HCT116 (cell line): Measurements from ENCODE around the gene KLHL25. TPM values are rescaled to one million over a fixed set of nuclear protein-coding genes. Genes with fewer than 3 reads are reported as not detected.

ENCODE experiments used
- ATAC-seq: fragments of 200-7000 bp; cut with Tn5 transposase; 2 replicates; pipeline ENCODE4 v1.9.1; 2020; ENCODE audit warnings: mild to moderate bottlenecking, moderate library complexity
- BruUV-seq: library from RNA; stranded (reverse); fragments of 400-500 nt; replicated peaks from 2 replicates; lab custom pipeline; 2021; lab: Mats Ljungman, UMichigan
- CTCF ChIA-PET: fragments of 300-600 bp; sonication (Branson Sonifier 250); formaldehyde crosslinking; loops from one replicate; lab custom pipeline; 2021; ENCODE audit warnings: antibody characterized with exemption; lab: Charles Lee
- POLR2A ChIA-PET: fragments of 300-600, 350-600 bp; sonication (Branson Sonifier 250); formaldehyde crosslinking; loops from one replicate; lab custom pipeline; 2021; ENCODE audit warnings: antibody characterized with exemption; lab: Charles Lee
- RAD21 ChIA-PET, 2 experiments: fragments of 300-600 bp; sonication (Branson Sonifier 250); formaldehyde crosslinking; loops; one replicate each; lab custom pipeline; 2023; ENCODE audit warnings: low total read pairs in 2 of 2; ENCODE audit not compliant: uncharacterized antibody in 2 of 2, unreplicated experiment in 2 of 2, low non-redundant PET in 1 of 2; lab: Charles Lee
- DNase-seq: peaks from one replicate; pipeline ENCODE4 v3.0.0-alpha.2; 2010; ENCODE audit warnings: low read depth, low spot score
- H2AFZ ChIP-seq: fragments of 200-600 bp; shearing (Covaris generic), sonication (generic); 2 replicates; pipeline ENCODE4 v1.6.1; 2017; ENCODE audit warnings: low read depth, mixed run types, mixed read lengths, antibody characterized with exemption, low read length; ENCODE audit not compliant: poor library complexity, severe bottlenecking
- H3K27ac ChIP-seq: 2 replicates; pipeline ENCODE4 v1.5.1; 2012; ENCODE audit warnings: low read depth, low read length
- H3K27me3 ChIP-seq: fragments of 200-600 bp; sonication (generic); 2 replicates; pipeline ENCODE4 v1.6.1; 2016; ENCODE audit warnings: mixed run types, low read length, mixed read lengths; ENCODE audit not compliant: insufficient read depth
- H3K36me3 ChIP-seq, 2 experiments: fragments of 200-500 bp in 1 of 2; fragments of 200-600 bp in 1 of 2; sonication (Bioruptor generic) in 1 of 2; sonication (generic) in 1 of 2; 2 replicates each; pipeline versions ENCODE4 v1.5.1 to v1.6.1; 2014 to 2016; ENCODE audit warnings: low read length in 2 of 2, inconsistent platforms in 1 of 2, mixed read lengths in 1 of 2, mixed run types in 1 of 2; ENCODE audit not compliant: insufficient read depth in 2 of 2, control insufficient read depth in 1 of 2
- H3K4me1 ChIP-seq, 2 experiments: fragments of 200-600 bp in 1 of 2; sonication (generic) in 1 of 2; 2 replicates each; pipeline versions ENCODE4 v1.5.1 to v1.6.1; 2012 to 2017; ENCODE audit warnings: low read length in 2 of 2, inconsistent platforms in 1 of 2, mild to moderate bottlenecking in 1 of 2, mixed read lengths in 1 of 2, mixed run types in 1 of 2, moderate library complexity in 1 of 2; ENCODE audit not compliant: insufficient read depth in 2 of 2, control insufficient read depth in 1 of 2
- H3K4me2 ChIP-seq: fragments of 200-600 bp; sonication (generic); 2 replicates; pipeline ENCODE4 v1.6.1; 2017; ENCODE audit warnings: mixed run types, low read length, mixed read lengths
- H3K4me3 ChIP-seq, 2 experiments: fragments of 200-600 bp in 1 of 2; sonication (generic) in 1 of 2; replicated peaks in 1 of 2; 2 replicates each; pipeline ENCODE4 v1.5.1; 2011 to 2016; ENCODE audit warnings: low read length in 2 of 2, control low read depth in 1 of 2, low read depth in 1 of 2, mild to moderate bottlenecking in 1 of 2, mixed read lengths in 1 of 2, mixed run types in 1 of 2
- H3K79me2 ChIP-seq: fragments of 200-600 bp; sonication (generic); 2 replicates; pipeline ENCODE4 v1.6.1; 2017; ENCODE audit warnings: mild to moderate bottlenecking, mixed run types, low read length, moderate library complexity, mixed read lengths; ENCODE audit not compliant: insufficient read depth
- H3K9ac ChIP-seq: fragments of 200-600 bp; sonication (generic); 2 replicates; pipeline ENCODE4 v1.6.1; 2016; ENCODE audit warnings: low read length, mixed read lengths
- H3K9me2 ChIP-seq: fragments of 200-600 bp; sonication (generic), shearing (Covaris generic); 2 replicates; pipeline ENCODE4 v1.6.1; 2017; ENCODE audit warnings: mixed run types, mild to moderate bottlenecking, moderate library complexity; ENCODE audit not compliant: insufficient read depth
- H3K9me3 ChIP-seq, 2 experiments: fragments of 200-500 bp in 1 of 2; fragments of 200-600 bp in 1 of 2; sonication (Bioruptor generic) in 1 of 2; sonication (generic) in 1 of 2; 2 replicates each; pipeline ENCODE4 v1.6.1; 2014 to 2017; ENCODE audit warnings: low read length in 2 of 2, mixed read lengths in 2 of 2, inconsistent platforms in 1 of 2, low read depth in 1 of 2, mild to moderate bottlenecking in 1 of 2, mixed run types in 1 of 2, moderate library complexity in 1 of 2; ENCODE audit not compliant: control insufficient read depth in 1 of 2, insufficient read depth in 1 of 2
- H4K20me1 ChIP-seq: fragments of 200-600 bp; sonication (generic), shearing (Covaris generic); 2 replicates; pipeline ENCODE4 v1.6.1; 2017; ENCODE audit warnings: mixed run types, mild to moderate bottlenecking, moderate library complexity; ENCODE audit not compliant: insufficient read depth
- CBX3 ChIP-seq: IDR thresholded peaks from 2 replicates; pipeline ENCODE4 v1.6.1; 2012; ENCODE audit warnings: low read depth
- EZH2phosphoT487 ChIP-seq: fragments of 200-600 bp; IDR thresholded peaks from 2 replicates; pipeline ENCODE4 v1.6.1; 2018; ENCODE audit warnings: antibody characterized with exemption, borderline replicate concordance
- JUND ChIP-seq: IDR thresholded peaks from 2 replicates; pipeline ENCODE4 v1.6.1; 2012
- REST ChIP-seq: IDR thresholded peaks from 2 replicates; pipeline ENCODE4 v1.6.1; 2012; ENCODE audit warnings: low read depth
- TCF7L2 ChIP-seq: IDR thresholded peaks from 2 replicates; pipeline ENCODE4 v1.7.0; 2011; ENCODE audit warnings: borderline replicate concordance, inconsistent platforms; ENCODE audit not compliant: insufficient read depth, insufficient read length; ENCODE audit errors: extremely low read depth
- ZFX ChIP-seq: fragments of 450-650 bp; IDR thresholded peaks from 2 replicates; pipeline ENCODE4 v1.6.1; 2017
- ZNF274 ChIP-seq: fragments of 200-500 bp; sonication (Bioruptor generic); IDR thresholded peaks from 2 replicates; pipeline ENCODE4 v1.6.1; 2014; ENCODE audit warnings: mild to moderate bottlenecking, low read depth, low read length, inconsistent platforms
- intact Hi-C: fragments of 100-400 bp; cut with micrococcal nuclease; formaldehyde crosslinking; loops from 2 replicates; pipeline ENCODE4 v1.10.0; 2022
- total RNA-seq: library from RNA; stranded (reverse); gene quantifications from one replicate; pipeline ENCODE4 v1.2.1, GENCODE V29; 2021; ENCODE audit not compliant: unreplicated experiment

The KLHL25 gene
- total RNA-seq, 1 experiment from 2014 or later: 5.3 TPM

GRCh38 chr15:85748729-85749128, 46.0 kb downstream of the KLHL25 start:
- no peaks in the 10 kb centered on the region for H3K9me3 ChIP-seq
- TF ChIP-seq ZNF274 (no peak), EZH2phosphoT487 (no peak), TCF7L2 (no peak), ZFX (no peak), REST (no peak)
- TF ChIP-seq, all 23 proteins: peak for 0
- no peak overlapping the region for H3K9ac ChIP-seq
- H3K36me3 ChIP-seq: peaks cover 0 to 17% of the 10 kb centered on the region in 2 experiments; a peak in 2 of 4 replicates
- ChIA-PET RAD21 (no interaction called here), CTCF (no interaction called here), POLR2A (no interaction called here)
- no peaks in the 10 kb centered on the region for H4K20me1 ChIP-seq
- H3K27me3 ChIP-seq: no peaks in the 10 kb centered on the region
- H3K9me2 ChIP-seq: no peaks in the 10 kb centered on the region
- H3K4me1 ChIP-seq: no peaks in the 10 kb centered on the region
- DNase-seq (no peak), ATAC-seq (no peak)
- no peak overlapping the region for H3K4me2 ChIP-seq
- H3K27ac ChIP-seq: no peak overlapping the region
- intact Hi-C loops: no loop called here
- H3K79me2 ChIP-seq: no peaks in the 10 kb centered on the region
- no peak overlapping the region for H3K4me3 ChIP-seq
- H2AFZ ChIP-seq: no peak overlapping the region
- BruUV-seq: no TSS peak

GRCh38 chr15:85748176-85748575, 46.5 kb downstream of the KLHL25 start:
- no peak for TF ChIP-seq JUND
- TF ChIP-seq EZH2phosphoT487: no peak
- no peak for TF ChIP-seq CBX3
- intact Hi-C loops: no loop called here
- Histone ChIP-seq H3K79me2 (no peaks in the 10 kb centered on the region), H3K9me3 (no peaks in the 10 kb centered on the region), H3K9me2 (no peaks in the 10 kb centered on the region), H4K20me1 (no peaks in the 10 kb centered on the region), H3K4me3 (no peak overlapping the region), H3K9ac (no peak overlapping the region), H3K4me2 (no peak overlapping the region), H3K36me3 (peaks cover 0 to 17% of the 10 kb centered on the region in 2 experiments; a peak in 2 of 4 replicates), H3K4me1 (no peaks in the 10 kb centered on the region), H3K27me3 (no peaks in the 10 kb centered on the region), H2AFZ (no peak overlapping the region), H3K27ac (no peak overlapping the region)
- DNase-seq (no peak), ATAC-seq (no peak)
- ChIA-PET CTCF (no interaction called here), POLR2A (no interaction called here), RAD21 (no interaction called here)
- no TSS peak for BruUV-seq
